D341Med (cell line): ENCODE data around the gene HSPG2.
"Not testable (repeated sequence)": the region's sequence is repeated elsewhere in the genome, so short reads cannot be mapped to it uniquely, and the experiment has no call there.

Experiments used
- DNase-seq: peaks from one replicate; pipeline ENCODE4 v3.0.0; 2012; ENCODE audit warnings: low spot score

Gene HSPG2

GRCh38 chr1:21823980-21824702 is 113.0 kb downstream of the HSPG2 start:
- no peak for DNase-seq

- DNase-seq = no peak
These were observed 113.7 kb downstream of the HSPG2 start for GRCh38 chr1:21823206-21823979.

- no peak for DNase-seq
These were observed 114.8 kb downstream of the HSPG2 start for GRCh38 chr1:21822349-21822748.

GRCh38 chr1:21821385-21822019 is 115.6 kb downstream of the HSPG2 start:
- DNase-seq = peak; percentile 20

- DNase-seq = no peak
These were observed 116.4 kb downstream of the HSPG2 start for GRCh38 chr1:21820597-21821232.

- DNase-seq = peak; percentile 89
These were observed 118.5 kb downstream of the HSPG2 start for GRCh38 chr1:21818656-21819055.

- no peak for DNase-seq
These were observed 120.4 kb downstream of the HSPG2 start for GRCh38 chr1:21816602-21817302.

GRCh38 chr1:21815724-21816321 is 121.3 kb downstream of the HSPG2 start:
- DNase-seq = no peak

GRCh38 chr1:21814981-21815582 is 122.0 kb downstream of the HSPG2 start:
- no peak for DNase-seq

- DNase-seq = peak; percentile 52
These were observed 122.7 kb downstream of the HSPG2 start for GRCh38 chr1:21814241-21814918.

- no peak for DNase-seq
These were observed 123.6 kb downstream of the HSPG2 start for GRCh38 chr1:21813542-21813941.

GRCh38 chr1:21811875-21812305 is 125.2 kb downstream of the HSPG2 start, which contains the start of gene LDLRAD2:
Gene LDLRAD2 (plus strand): TSS chr1:21812265. CDS start chr1:21812452, 187 bp downstream.
- DNase-seq = no peak

GRCh38 chr1:21804536-21804935 is 132.6 kb downstream of the HSPG2 start:
- no peak for DNase-seq

GRCh38 chr1:21801100-21801499 is 136.0 kb downstream of the HSPG2 start:
- no peak for DNase-seq

GRCh38 chr1:21799730-21800129 is 137.4 kb downstream of the HSPG2 start:
- DNase-seq = no peak

GRCh38 chr1:21795075-21795474 is 142.0 kb downstream of the HSPG2 start:
- no peak for DNase-seq

- no peak for DNase-seq
These were observed 142.5 kb downstream of the HSPG2 start for GRCh38 chr1:21794656-21795055.

- DNase-seq = no peak
These were observed 144.0 kb downstream of the HSPG2 start for GRCh38 chr1:21793104-21793503.

- no peak for DNase-seq
These were observed 150.5 kb downstream of the HSPG2 start for GRCh38 chr1:21786640-21787039.

GRCh38 chr1:21785764-21786163 is 151.3 kb downstream of the HSPG2 start:
- not testable (repeated sequence) for DNase-seq
